Upper lobe of left lung (tissue), 4 donors: ENCODE results near the gene PPP4C.

ENCODE experiments used
- POLR2A ChIP-seq, 4 donors: fragments of 450-650 bp; IDR thresholded peaks; one replicate each; pipeline ENCODE4 v1.5.1; 2016 to 2017; ENCODE audit warnings: antibody characterized with exemption in 4 of 4, mild to moderate bottlenecking in 2 of 4
- POLR2AphosphoS5 ChIP-seq, 2 donors: sonication (generic); formaldehyde crosslinking; IDR thresholded peaks; one replicate each; pipeline ENCODE4 v1.5.1; 2017; ENCODE audit warnings: antibody characterized with exemption in 2 of 2
- TF ChIP-seq, protein P1 (sequence below), 6 experiments: fragments of 450-650 bp in 4 of 6; fragments of 200-600 bp in 2 of 6; sonication (generic) in 2 of 6; IDR thresholded peaks; one replicate each; pipeline ENCODE4 v1.5.1; 2016 to 2019; ENCODE audit warnings: antibody characterized with exemption in 6 of 6

GRCh38 chr16:30041841-30042240, 34.0 kb upstream of the PPP4C start:
- TF ChIP-seq, protein P1, sequence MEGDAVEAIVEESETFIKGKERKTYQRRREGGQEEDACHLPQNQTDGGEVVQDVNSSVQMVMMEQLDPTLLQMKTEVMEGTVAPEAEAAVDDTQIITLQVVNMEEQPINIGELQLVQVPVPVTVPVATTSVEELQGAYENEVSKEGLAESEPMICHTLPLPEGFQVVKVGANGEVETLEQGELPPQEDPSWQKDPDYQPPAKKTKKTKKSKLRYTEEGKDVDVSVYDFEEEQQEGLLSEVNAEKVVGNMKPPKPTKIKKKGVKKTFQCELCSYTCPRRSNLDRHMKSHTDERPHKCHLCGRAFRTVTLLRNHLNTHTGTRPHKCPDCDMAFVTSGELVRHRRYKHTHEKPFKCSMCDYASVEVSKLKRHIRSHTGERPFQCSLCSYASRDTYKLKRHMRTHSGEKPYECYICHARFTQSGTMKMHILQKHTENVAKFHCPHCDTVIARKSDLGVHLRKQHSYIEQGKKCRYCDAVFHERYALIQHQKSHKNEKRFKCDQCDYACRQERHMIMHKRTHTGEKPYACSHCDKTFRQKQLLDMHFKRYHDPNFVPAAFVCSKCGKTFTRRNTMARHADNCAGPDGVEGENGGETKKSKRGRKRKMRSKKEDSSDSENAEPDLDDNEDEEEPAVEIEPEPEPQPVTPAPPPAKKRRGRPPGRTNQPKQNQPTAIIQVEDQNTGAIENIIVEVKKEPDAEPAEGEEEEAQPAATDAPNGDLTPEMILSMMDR (IDR thresholded peaks at IDR 0.05): peak in 3 of 6 experiments; percentile 24 to 36 (median 30)
- TF ChIP-seq POLR2A (IDR thresholded peaks at IDR 0.05): no peak
- no peak for TF ChIP-seq POLR2AphosphoS5 (IDR thresholded peaks at IDR 0.05)
